GM18873 (cell line): ENCODE results near the gene SCLY.

Experiments
- ATAC-seq: cut with Tn5 transposase; IDR thresholded peaks from one replicate; pipeline ENCODE4 v1.9.1; 2021; ENCODE audit warnings: mild to moderate bottlenecking, moderate library complexity, moderate number of reproducible peaks; ENCODE audit not compliant: unreplicated experiment, low FRiP score

Gene SCLY

GRCh38 chr2:238123218-238123971, 62.6 kb downstream of the SCLY start:
- ATAC-seq: no peak

- ATAC-seq: no peak
Measured at GRCh38 chr2:238123991-238124470, 63.2 kb downstream of the SCLY start.

- ATAC-seq: no peak
Measured at GRCh38 chr2:238124488-238125126, 63.8 kb downstream of the SCLY start.

- ATAC-seq: no peak
Measured at GRCh38 chr2:238125127-238125885, 64.5 kb downstream of the SCLY start.

GRCh38 chr2:238126338-238126737, 65.5 kb downstream of the SCLY start:
- no peak for ATAC-seq

GRCh38 chr2:238126775-238127164, 66.0 kb downstream of the SCLY start:
- no peak for ATAC-seq

GRCh38 chr2:238127165-238128060, 66.6 kb downstream of the SCLY start:
- ATAC-seq: no peak

GRCh38 chr2:238128061-238128440, 67.2 kb downstream of the SCLY start:
- no peak for ATAC-seq

GRCh38 chr2:238128534-238129001, 67.8 kb downstream of the SCLY start:
- ATAC-seq: no peak

GRCh38 chr2:238129166-238130010, 68.6 kb downstream of the SCLY start:
- no peak for ATAC-seq

- no peak for ATAC-seq
Measured at GRCh38 chr2:238130111-238130695, 69.4 kb downstream of the SCLY start.

- ATAC-seq: no peak
Measured at GRCh38 chr2:238130696-238131628, 70.2 kb downstream of the SCLY start.

- ATAC-seq: no peak
Measured at GRCh38 chr2:238131761-238132462, 71.1 kb downstream of the SCLY start.

- no peak for ATAC-seq
Measured at GRCh38 chr2:238132463-238133450, 72.0 kb downstream of the SCLY start.

- ATAC-seq: no peak
Measured at GRCh38 chr2:238133499-238134392, 72.9 kb downstream of the SCLY start.
